WTC11 (cell line): ENCODE data around the gene NBL1. TPM values are rescaled to one million over a fixed set of nuclear protein-coding genes. Genes with fewer than 3 reads are reported as not detected.

ENCODE experiments used
- ATAC-seq: fragments of 200-7000 bp; cut with Tn5 transposase; 2 replicates; pipeline ENCODE4 v1.10.0; 2021; ENCODE audit warnings: mild to moderate bottlenecking, moderate library complexity
- CTCF ChIA-PET: fragments of 300-600 bp; sonication (Branson Sonifier 250); formaldehyde crosslinking; loops from one replicate; lab custom pipeline; 2021; ENCODE audit warnings: antibody characterized with exemption; lab: Charles Lee
- POLR2A ChIA-PET: fragments of 350-600 bp; sonication (Branson Sonifier 250); formaldehyde crosslinking; loops from one replicate; lab custom pipeline; 2021; ENCODE audit warnings: antibody characterized with exemption; lab: Charles Lee
- DNase-seq: peaks from one replicate; pipeline ENCODE4 v3.0.0; 2021; ENCODE audit warnings: low spot score
- H3K27ac Mint-ChIP-seq: 2 replicates; pipeline ENCODE4 v1.8.0; 2021; ENCODE audit warnings: mixed read lengths
- H3K27me3 Mint-ChIP-seq: 2 replicates; pipeline ENCODE4 v1.8.0; 2021; ENCODE audit warnings: low read depth, mild to moderate bottlenecking, moderate library complexity, mixed read lengths
- H3K36me3 Mint-ChIP-seq: 2 replicates; pipeline ENCODE4 v1.8.0; 2021; ENCODE audit warnings: mixed read lengths
- H3K4me1 Mint-ChIP-seq: 2 replicates; pipeline ENCODE4 v1.8.0; 2022; ENCODE audit warnings: mixed read lengths
- H3K4me3 Mint-ChIP-seq: 2 replicates; pipeline ENCODE4 v1.8.0; 2021; ENCODE audit warnings: mild to moderate bottlenecking, moderate library complexity, mixed read lengths
- H3K9me3 Mint-ChIP-seq: 2 replicates; pipeline ENCODE4 v1.8.0; 2021; ENCODE audit warnings: mixed read lengths
- ATF1 ChIP-seq: sonication (generic); formaldehyde crosslinking; IDR thresholded peaks from 2 replicates; pipeline ENCODE4 v1.8.1; 2023; ENCODE audit warnings: mild to moderate bottlenecking, moderate library complexity, missing genetic modification reagents
- E2F4 ChIP-seq: sonication (generic); formaldehyde crosslinking; IDR thresholded peaks from 2 replicates; pipeline ENCODE4 v1.8.1; 2022; ENCODE audit warnings: low read depth, mild to moderate bottlenecking, moderate library complexity, missing genetic modification reagents, borderline replicate concordance
- ELF4 ChIP-seq: sonication (generic); formaldehyde crosslinking; IDR thresholded peaks from 2 replicates; pipeline ENCODE4 v1.8.1; 2022; ENCODE audit warnings: low read depth, mild to moderate bottlenecking, moderate library complexity, missing genetic modification reagents
- FOXJ3 ChIP-seq: sonication (generic); formaldehyde crosslinking; IDR thresholded peaks from 2 replicates; pipeline ENCODE4 v1.9.0; 2021; ENCODE audit warnings: missing genetic modification reagents, mild to moderate bottlenecking, borderline replicate concordance
- GTF2I ChIP-seq: fragments of 250-450 bp; sonication (Bioruptor Pico); conservative IDR thresholded peaks from 2 replicates; pipeline ENCODE4 v1.4.0; 2021; ENCODE audit warnings: mild to moderate bottlenecking
- JAZF1 ChIP-seq: fragments of 250-450 bp; sonication (Bioruptor Pico); IDR thresholded peaks from 2 replicates; pipeline ENCODE4 v1.9.0; 2021; ENCODE audit warnings: moderate library complexity, mild to moderate bottlenecking, inconsistent platforms
- MLX ChIP-seq: sonication (generic); formaldehyde crosslinking; IDR thresholded peaks from 2 replicates; pipeline ENCODE4 v1.8.1; 2023; ENCODE audit warnings: mild to moderate bottlenecking, missing genetic modification reagents, moderate library complexity
- MXD4 ChIP-seq: fragments of 250-450 bp; sonication (Bioruptor Pico); IDR thresholded peaks from 2 replicates; pipeline ENCODE4 v1.8.0; 2021; ENCODE audit warnings: mild to moderate bottlenecking, moderate library complexity, borderline replicate concordance
- NFYB ChIP-seq: sonication (generic); formaldehyde crosslinking; conservative IDR thresholded peaks from 2 replicates; pipeline ENCODE4 v1.8.0; 2022; ENCODE audit warnings: low read depth, missing genetic modification reagents
- SMAD3 ChIP-seq: sonication (generic); formaldehyde crosslinking; IDR thresholded peaks from 2 replicates; pipeline ENCODE4 v1.8.0; 2022; ENCODE audit warnings: missing genetic modification reagents, mild to moderate bottlenecking, borderline replicate concordance
- SOX15 ChIP-seq: fragments of 250-450 bp; sonication (Bioruptor Pico); IDR thresholded peaks from 2 replicates; pipeline ENCODE4 v1.9.0; 2021; ENCODE audit warnings: mild to moderate bottlenecking
- TEAD4 ChIP-seq: sonication (generic); formaldehyde crosslinking; IDR thresholded peaks from 2 replicates; pipeline ENCODE4 v1.8.0; 2022; ENCODE audit warnings: mild to moderate bottlenecking, missing genetic modification reagents
- ZNF121 ChIP-seq: sonication (generic); formaldehyde crosslinking; IDR thresholded peaks from 2 replicates; pipeline ENCODE4 v1.8.0; 2023; ENCODE audit warnings: missing genetic modification reagents
- ZNF219 ChIP-seq: sonication (generic); formaldehyde crosslinking; IDR thresholded peaks from 2 replicates; pipeline ENCODE4 v1.8.0; 2023; ENCODE audit warnings: missing genetic modification reagents, mild to moderate bottlenecking, borderline replicate concordance
- ZNF425 ChIP-seq: fragments of 250-450 bp; sonication (Bioruptor Pico); conservative IDR thresholded peaks from 2 replicates; pipeline ENCODE4 v1.9.0; 2021; ENCODE audit warnings: mild to moderate bottlenecking
- total RNA-seq: library from RNA; stranded (reverse); gene quantifications from 3 replicates; pipeline ENCODE4 v1.2.3, GENCODE V29; 2021
- TF ChIP-seq, protein P1 (sequence below): fragments of 250-450 bp; sonication (Bioruptor Pico); IDR thresholded peaks from 2 replicates; pipeline ENCODE4 v1.9.0; 2021; ENCODE audit warnings: mild to moderate bottlenecking, borderline replicate concordance
- TF ChIP-seq, protein P2 (sequence below): sonication (generic); formaldehyde crosslinking; IDR thresholded peaks from 2 replicates; pipeline ENCODE4 v1.8.1; 2022; ENCODE audit warnings: missing genetic modification reagents, borderline replicate concordance

Gene NBL1
- total RNA-seq, 1 experiment from 2014 or later, result 17.1 TPM

GRCh38 chr1:19687414-19687813 is 43.3 kb downstream of the NBL1 start:
- Mint-ChIP-seq H3K27me3 (no peaks in the 10 kb centered on the region), H3K9me3 (peaks cover 5% of the 10 kb centered on the region; the same call in 1 of the 2 replicates), H3K27ac (no peak overlapping the region), H3K4me1 (peaks cover 24% of the 10 kb centered on the region), H3K4me3 (no peak overlapping the region), H3K36me3 (no peaks in the 10 kb centered on the region)
- DNase-seq, result no peak
- no peak for TF ChIP-seq ATF1 (CRISPR knock-in tag)
- TF ChIP-seq, protein P1, sequence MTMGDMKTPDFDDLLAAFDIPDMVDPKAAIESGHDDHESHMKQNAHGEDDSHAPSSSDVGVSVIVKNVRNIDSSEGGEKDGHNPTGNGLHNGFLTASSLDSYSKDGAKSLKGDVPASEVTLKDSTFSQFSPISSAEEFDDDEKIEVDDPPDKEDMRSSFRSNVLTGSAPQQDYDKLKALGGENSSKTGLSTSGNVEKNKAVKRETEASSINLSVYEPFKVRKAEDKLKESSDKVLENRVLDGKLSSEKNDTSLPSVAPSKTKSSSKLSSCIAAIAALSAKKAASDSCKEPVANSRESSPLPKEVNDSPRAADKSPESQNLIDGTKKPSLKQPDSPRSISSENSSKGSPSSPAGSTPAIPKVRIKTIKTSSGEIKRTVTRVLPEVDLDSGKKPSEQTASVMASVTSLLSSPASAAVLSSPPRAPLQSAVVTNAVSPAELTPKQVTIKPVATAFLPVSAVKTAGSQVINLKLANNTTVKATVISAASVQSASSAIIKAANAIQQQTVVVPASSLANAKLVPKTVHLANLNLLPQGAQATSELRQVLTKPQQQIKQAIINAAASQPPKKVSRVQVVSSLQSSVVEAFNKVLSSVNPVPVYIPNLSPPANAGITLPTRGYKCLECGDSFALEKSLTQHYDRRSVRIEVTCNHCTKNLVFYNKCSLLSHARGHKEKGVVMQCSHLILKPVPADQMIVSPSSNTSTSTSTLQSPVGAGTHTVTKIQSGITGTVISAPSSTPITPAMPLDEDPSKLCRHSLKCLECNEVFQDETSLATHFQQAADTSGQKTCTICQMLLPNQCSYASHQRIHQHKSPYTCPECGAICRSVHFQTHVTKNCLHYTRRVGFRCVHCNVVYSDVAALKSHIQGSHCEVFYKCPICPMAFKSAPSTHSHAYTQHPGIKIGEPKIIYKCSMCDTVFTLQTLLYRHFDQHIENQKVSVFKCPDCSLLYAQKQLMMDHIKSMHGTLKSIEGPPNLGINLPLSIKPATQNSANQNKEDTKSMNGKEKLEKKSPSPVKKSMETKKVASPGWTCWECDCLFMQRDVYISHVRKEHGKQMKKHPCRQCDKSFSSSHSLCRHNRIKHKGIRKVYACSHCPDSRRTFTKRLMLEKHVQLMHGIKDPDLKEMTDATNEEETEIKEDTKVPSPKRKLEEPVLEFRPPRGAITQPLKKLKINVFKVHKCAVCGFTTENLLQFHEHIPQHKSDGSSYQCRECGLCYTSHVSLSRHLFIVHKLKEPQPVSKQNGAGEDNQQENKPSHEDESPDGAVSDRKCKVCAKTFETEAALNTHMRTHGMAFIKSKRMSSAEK (CRISPR knock-in tag), result no peak
- no peak for TF ChIP-seq SOX15 (CRISPR knock-in tag)
- TF ChIP-seq SMAD3 (CRISPR knock-in tag), result no peak
- no peak for TF ChIP-seq ZNF425 (CRISPR knock-in tag)
- TF ChIP-seq ZNF121, result no peak
- TF ChIP-seq GTF2I (CRISPR knock-in tag), result peak; percentile 98
- TF ChIP-seq NFYB, result no peak
- ChIA-PET CTCF (interaction anchor here (1.2 to 6.8 kb wide), 3 partner anchors 17 to 34 kb away, joined by 4 to 38 read pairs (median 5); no protein-coding TSS in a partner anchor), POLR2A (no interaction called here)
- ATAC-seq, result no peak

- DNase-seq (no peak), ATAC-seq (no peak)
- CTCF ChIA-PET, result interaction anchor here (1.2 to 6.8 kb wide), 3 partner anchors 16 to 28 kb away, joined by 4 to 38 read pairs (median 28); no protein-coding TSS in a partner anchor
- H3K9me3 Mint-ChIP-seq, result peaks cover 5% of the 10 kb centered on the region; the same call in 1 of the 2 replicates
- POLR2A ChIA-PET, result no interaction called here
- no peaks in the 10 kb centered on the region for H3K36me3 Mint-ChIP-seq
- H3K4me3 Mint-ChIP-seq, result no peak overlapping the region
- H3K27ac Mint-ChIP-seq, result no peak overlapping the region
- H3K27me3 Mint-ChIP-seq, result no peaks in the 10 kb centered on the region
- TF ChIP-seq ELF4 (CRISPR knock-in tag) (no peak), FOXJ3 (CRISPR knock-in tag) (no peak), ZNF219 (no peak), MLX (CRISPR knock-in tag) (no peak), MXD4 (CRISPR knock-in tag) (no peak), E2F4 (CRISPR knock-in tag) (no peak), TEAD4 (CRISPR knock-in tag) (no peak), JAZF1 (no peak)
- TF ChIP-seq, protein P2, sequence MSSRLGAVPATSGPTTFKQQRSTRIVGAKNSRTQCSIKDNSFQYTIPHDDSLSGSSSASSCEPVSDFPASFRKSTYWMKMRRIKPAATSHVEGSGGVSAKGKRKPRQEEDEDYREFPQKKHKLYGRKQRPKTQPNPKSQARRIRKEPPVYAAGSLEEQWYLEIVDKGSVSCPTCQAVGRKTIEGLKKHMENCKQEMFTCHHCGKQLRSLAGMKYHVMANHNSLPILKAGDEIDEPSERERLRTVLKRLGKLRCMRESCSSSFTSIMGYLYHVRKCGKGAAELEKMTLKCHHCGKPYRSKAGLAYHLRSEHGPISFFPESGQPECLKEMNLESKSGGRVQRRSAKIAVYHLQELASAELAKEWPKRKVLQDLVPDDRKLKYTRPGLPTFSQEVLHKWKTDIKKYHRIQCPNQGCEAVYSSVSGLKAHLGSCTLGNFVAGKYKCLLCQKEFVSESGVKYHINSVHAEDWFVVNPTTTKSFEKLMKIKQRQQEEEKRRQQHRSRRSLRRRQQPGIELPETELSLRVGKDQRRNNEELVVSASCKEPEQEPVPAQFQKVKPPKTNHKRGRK (CRISPR knock-in tag), result no peak
- peaks cover 23% of the 10 kb centered on the region for H3K4me1 Mint-ChIP-seq
Measured at GRCh38 chr1:19688041-19688842, 44.1 kb downstream of the NBL1 start.
